WTC11 (cell line): Measurements from ENCODE around the gene TCP11L2. TPM values are rescaled to one million over a fixed set of nuclear protein-coding genes. Genes with fewer than 3 reads are reported as not detected.

Experiments used
- ATAC-seq: fragments of 200-7000 bp; cut with Tn5 transposase; 2 replicates; pipeline ENCODE4 v1.10.0; 2021; ENCODE audit warnings: mild to moderate bottlenecking, moderate library complexity
- CTCF ChIA-PET: fragments of 300-600 bp; sonication (Branson Sonifier 250); formaldehyde crosslinking; loops from one replicate; lab custom pipeline; 2021; ENCODE audit warnings: antibody characterized with exemption; lab: Charles Lee
- POLR2A ChIA-PET: fragments of 350-600 bp; sonication (Branson Sonifier 250); formaldehyde crosslinking; loops from one replicate; lab custom pipeline; 2021; ENCODE audit warnings: antibody characterized with exemption; lab: Charles Lee
- DNase-seq: peaks from one replicate; pipeline ENCODE4 v3.0.0; 2021; ENCODE audit warnings: low spot score
- H3K27ac Mint-ChIP-seq: 2 replicates; pipeline ENCODE4 v1.8.0; 2021; ENCODE audit warnings: mixed read lengths
- H3K27me3 Mint-ChIP-seq: 2 replicates; pipeline ENCODE4 v1.8.0; 2021; ENCODE audit warnings: low read depth, mild to moderate bottlenecking, moderate library complexity, mixed read lengths
- H3K36me3 Mint-ChIP-seq: 2 replicates; pipeline ENCODE4 v1.8.0; 2021; ENCODE audit warnings: mixed read lengths
- H3K4me1 Mint-ChIP-seq: 2 replicates; pipeline ENCODE4 v1.8.0; 2022; ENCODE audit warnings: mixed read lengths
- H3K4me3 Mint-ChIP-seq: 2 replicates; pipeline ENCODE4 v1.8.0; 2021; ENCODE audit warnings: mild to moderate bottlenecking, moderate library complexity, mixed read lengths
- H3K9me3 Mint-ChIP-seq: 2 replicates; pipeline ENCODE4 v1.8.0; 2021; ENCODE audit warnings: mixed read lengths
- HMGA2 ChIP-seq: fragments of 250-450 bp; sonication (Bioruptor Pico); IDR thresholded peaks from 2 replicates; pipeline ENCODE4 v1.4.0; 2021; ENCODE audit warnings: mild to moderate bottlenecking, moderate library complexity
- JUN ChIP-seq: sonication (generic); formaldehyde crosslinking; IDR thresholded peaks from 2 replicates; pipeline ENCODE4 v1.8.0; 2023; ENCODE audit warnings: mild to moderate bottlenecking, missing genetic modification reagents
- PRDM15 ChIP-seq: sonication (generic); formaldehyde crosslinking; IDR thresholded peaks from 2 replicates; pipeline ENCODE4 v1.8.0; 2022; ENCODE audit warnings: missing genetic modification reagents
- PREB ChIP-seq: sonication (generic); formaldehyde crosslinking; IDR thresholded peaks from 2 replicates; pipeline ENCODE4 v1.8.1; 2022; ENCODE audit warnings: mild to moderate bottlenecking, missing genetic modification reagents, moderate library complexity, borderline replicate concordance
- SMAD4 ChIP-seq: sonication (generic); formaldehyde crosslinking; IDR thresholded peaks from 2 replicates; pipeline ENCODE4 v1.8.0; 2022; ENCODE audit warnings: mild to moderate bottlenecking, missing genetic modification reagents
- STAT6 ChIP-seq: sonication (generic); formaldehyde crosslinking; conservative IDR thresholded peaks from 2 replicates; pipeline ENCODE4 v1.8.1; 2023; ENCODE audit warnings: mild to moderate bottlenecking, low read depth, missing genetic modification reagents, moderate library complexity
- ZBTB21 ChIP-seq: sonication (generic); formaldehyde crosslinking; IDR thresholded peaks from 2 replicates; pipeline ENCODE4 v1.8.1; 2023; ENCODE audit warnings: mild to moderate bottlenecking, missing genetic modification reagents, borderline replicate concordance
- ZNF263 ChIP-seq: sonication (generic); formaldehyde crosslinking; IDR thresholded peaks from 2 replicates; pipeline ENCODE4 v1.8.1; 2022; ENCODE audit warnings: low read depth, mild to moderate bottlenecking, moderate library complexity, missing genetic modification reagents
- ZNF396 ChIP-seq: fragments of 250-450 bp; sonication (Bioruptor Pico); IDR thresholded peaks from 2 replicates; pipeline ENCODE4 v1.8.0; 2021; ENCODE audit warnings: mild to moderate bottlenecking, moderate library complexity, borderline replicate concordance
- total RNA-seq: library from RNA; stranded (reverse); gene quantifications from 3 replicates; pipeline ENCODE4 v1.2.3, GENCODE V29; 2021
- TF ChIP-seq, protein P1 (sequence below): fragments of 250-450 bp; sonication (Bioruptor Pico); IDR thresholded peaks from 2 replicates; pipeline ENCODE4 v1.9.0; 2021; ENCODE audit warnings: mild to moderate bottlenecking
- TF ChIP-seq, protein P2 (sequence below): sonication (generic); formaldehyde crosslinking; IDR thresholded peaks from 2 replicates; pipeline ENCODE4 v1.8.1; 2023; ENCODE audit warnings: mild to moderate bottlenecking, missing genetic modification reagents, borderline replicate concordance
- TF ChIP-seq, protein P3 (sequence below): sonication (generic); formaldehyde crosslinking; IDR thresholded peaks from 2 replicates; pipeline ENCODE4 v1.8.0; 2023; ENCODE audit warnings: missing genetic modification reagents, mild to moderate bottlenecking, borderline replicate concordance
- TF ChIP-seq, protein P4 (sequence below): fragments of 250-450 bp; sonication (Bioruptor Pico); IDR thresholded peaks from 2 replicates; pipeline ENCODE4 v1.9.0; 2021; ENCODE audit warnings: mild to moderate bottlenecking
- TF ChIP-seq, protein P5 (sequence below): sonication (generic); formaldehyde crosslinking; IDR thresholded peaks from 2 replicates; pipeline ENCODE4 v1.8.1; 2023; ENCODE audit warnings: mild to moderate bottlenecking, missing genetic modification reagents, moderate library complexity

The TCP11L2 gene
- total RNA-seq, 1 experiment from 2014 or later: 12.3 TPM

- ATAC-seq: no peak
- peaks cover 41% of the 10 kb centered on the region for H3K4me1 Mint-ChIP-seq
- H3K36me3 Mint-ChIP-seq: peaks cover 3% of the 10 kb centered on the region
- TF ChIP-seq, protein P1, sequence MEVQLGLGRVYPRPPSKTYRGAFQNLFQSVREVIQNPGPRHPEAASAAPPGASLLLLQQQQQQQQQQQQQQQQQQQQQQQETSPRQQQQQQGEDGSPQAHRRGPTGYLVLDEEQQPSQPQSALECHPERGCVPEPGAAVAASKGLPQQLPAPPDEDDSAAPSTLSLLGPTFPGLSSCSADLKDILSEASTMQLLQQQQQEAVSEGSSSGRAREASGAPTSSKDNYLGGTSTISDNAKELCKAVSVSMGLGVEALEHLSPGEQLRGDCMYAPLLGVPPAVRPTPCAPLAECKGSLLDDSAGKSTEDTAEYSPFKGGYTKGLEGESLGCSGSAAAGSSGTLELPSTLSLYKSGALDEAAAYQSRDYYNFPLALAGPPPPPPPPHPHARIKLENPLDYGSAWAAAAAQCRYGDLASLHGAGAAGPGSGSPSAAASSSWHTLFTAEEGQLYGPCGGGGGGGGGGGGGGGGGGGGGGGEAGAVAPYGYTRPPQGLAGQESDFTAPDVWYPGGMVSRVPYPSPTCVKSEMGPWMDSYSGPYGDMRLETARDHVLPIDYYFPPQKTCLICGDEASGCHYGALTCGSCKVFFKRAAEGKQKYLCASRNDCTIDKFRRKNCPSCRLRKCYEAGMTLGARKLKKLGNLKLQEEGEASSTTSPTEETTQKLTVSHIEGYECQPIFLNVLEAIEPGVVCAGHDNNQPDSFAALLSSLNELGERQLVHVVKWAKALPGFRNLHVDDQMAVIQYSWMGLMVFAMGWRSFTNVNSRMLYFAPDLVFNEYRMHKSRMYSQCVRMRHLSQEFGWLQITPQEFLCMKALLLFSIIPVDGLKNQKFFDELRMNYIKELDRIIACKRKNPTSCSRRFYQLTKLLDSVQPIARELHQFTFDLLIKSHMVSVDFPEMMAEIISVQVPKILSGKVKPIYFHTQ (CRISPR knock-in tag): no peak
- no peak for TF ChIP-seq ZNF263 (CRISPR knock-in tag)
- TF ChIP-seq, protein P2, sequence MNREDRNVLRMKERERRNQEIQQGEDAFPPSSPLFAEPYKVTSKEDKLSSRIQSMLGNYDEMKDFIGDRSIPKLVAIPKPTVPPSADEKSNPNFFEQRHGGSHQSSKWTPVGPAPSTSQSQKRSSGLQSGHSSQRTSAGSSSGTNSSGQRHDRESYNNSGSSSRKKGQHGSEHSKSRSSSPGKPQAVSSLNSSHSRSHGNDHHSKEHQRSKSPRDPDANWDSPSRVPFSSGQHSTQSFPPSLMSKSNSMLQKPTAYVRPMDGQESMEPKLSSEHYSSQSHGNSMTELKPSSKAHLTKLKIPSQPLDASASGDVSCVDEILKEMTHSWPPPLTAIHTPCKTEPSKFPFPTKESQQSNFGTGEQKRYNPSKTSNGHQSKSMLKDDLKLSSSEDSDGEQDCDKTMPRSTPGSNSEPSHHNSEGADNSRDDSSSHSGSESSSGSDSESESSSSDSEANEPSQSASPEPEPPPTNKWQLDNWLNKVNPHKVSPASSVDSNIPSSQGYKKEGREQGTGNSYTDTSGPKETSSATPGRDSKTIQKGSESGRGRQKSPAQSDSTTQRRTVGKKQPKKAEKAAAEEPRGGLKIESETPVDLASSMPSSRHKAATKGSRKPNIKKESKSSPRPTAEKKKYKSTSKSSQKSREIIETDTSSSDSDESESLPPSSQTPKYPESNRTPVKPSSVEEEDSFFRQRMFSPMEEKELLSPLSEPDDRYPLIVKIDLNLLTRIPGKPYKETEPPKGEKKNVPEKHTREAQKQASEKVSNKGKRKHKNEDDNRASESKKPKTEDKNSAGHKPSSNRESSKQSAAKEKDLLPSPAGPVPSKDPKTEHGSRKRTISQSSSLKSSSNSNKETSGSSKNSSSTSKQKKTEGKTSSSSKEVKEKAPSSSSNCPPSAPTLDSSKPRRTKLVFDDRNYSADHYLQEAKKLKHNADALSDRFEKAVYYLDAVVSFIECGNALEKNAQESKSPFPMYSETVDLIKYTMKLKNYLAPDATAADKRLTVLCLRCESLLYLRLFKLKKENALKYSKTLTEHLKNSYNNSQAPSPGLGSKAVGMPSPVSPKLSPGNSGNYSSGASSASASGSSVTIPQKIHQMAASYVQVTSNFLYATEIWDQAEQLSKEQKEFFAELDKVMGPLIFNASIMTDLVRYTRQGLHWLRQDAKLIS (CRISPR knock-in tag): no peak
- TF ChIP-seq HMGA2: no peak
- no peak for TF ChIP-seq ZNF396 (CRISPR knock-in tag)
- TF ChIP-seq PRDM15 (CRISPR knock-in tag): no peak
- no peak for TF ChIP-seq SMAD4 (CRISPR knock-in tag)
- TF ChIP-seq, protein P3, sequence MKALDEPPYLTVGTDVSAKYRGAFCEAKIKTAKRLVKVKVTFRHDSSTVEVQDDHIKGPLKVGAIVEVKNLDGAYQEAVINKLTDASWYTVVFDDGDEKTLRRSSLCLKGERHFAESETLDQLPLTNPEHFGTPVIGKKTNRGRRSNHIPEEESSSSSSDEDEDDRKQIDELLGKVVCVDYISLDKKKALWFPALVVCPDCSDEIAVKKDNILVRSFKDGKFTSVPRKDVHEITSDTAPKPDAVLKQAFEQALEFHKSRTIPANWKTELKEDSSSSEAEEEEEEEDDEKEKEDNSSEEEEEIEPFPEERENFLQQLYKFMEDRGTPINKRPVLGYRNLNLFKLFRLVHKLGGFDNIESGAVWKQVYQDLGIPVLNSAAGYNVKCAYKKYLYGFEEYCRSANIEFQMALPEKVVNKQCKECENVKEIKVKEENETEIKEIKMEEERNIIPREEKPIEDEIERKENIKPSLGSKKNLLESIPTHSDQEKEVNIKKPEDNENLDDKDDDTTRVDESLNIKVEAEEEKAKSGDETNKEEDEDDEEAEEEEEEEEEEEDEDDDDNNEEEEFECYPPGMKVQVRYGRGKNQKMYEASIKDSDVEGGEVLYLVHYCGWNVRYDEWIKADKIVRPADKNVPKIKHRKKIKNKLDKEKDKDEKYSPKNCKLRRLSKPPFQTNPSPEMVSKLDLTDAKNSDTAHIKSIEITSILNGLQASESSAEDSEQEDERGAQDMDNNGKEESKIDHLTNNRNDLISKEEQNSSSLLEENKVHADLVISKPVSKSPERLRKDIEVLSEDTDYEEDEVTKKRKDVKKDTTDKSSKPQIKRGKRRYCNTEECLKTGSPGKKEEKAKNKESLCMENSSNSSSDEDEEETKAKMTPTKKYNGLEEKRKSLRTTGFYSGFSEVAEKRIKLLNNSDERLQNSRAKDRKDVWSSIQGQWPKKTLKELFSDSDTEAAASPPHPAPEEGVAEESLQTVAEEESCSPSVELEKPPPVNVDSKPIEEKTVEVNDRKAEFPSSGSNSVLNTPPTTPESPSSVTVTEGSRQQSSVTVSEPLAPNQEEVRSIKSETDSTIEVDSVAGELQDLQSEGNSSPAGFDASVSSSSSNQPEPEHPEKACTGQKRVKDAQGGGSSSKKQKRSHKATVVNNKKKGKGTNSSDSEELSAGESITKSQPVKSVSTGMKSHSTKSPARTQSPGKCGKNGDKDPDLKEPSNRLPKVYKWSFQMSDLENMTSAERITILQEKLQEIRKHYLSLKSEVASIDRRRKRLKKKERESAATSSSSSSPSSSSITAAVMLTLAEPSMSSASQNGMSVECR: no peak
- TF ChIP-seq ZBTB21 (CRISPR knock-in tag): no peak
- TF ChIP-seq STAT6 (CRISPR knock-in tag): no peak
- no peak for TF ChIP-seq JUN (CRISPR knock-in tag)
- TF ChIP-seq, protein P4, sequence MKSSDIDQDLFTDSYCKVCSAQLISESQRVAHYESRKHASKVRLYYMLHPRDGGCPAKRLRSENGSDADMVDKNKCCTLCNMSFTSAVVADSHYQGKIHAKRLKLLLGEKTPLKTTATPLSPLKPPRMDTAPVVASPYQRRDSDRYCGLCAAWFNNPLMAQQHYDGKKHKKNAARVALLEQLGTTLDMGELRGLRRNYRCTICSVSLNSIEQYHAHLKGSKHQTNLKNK: no peak
- TF ChIP-seq, protein P5, sequence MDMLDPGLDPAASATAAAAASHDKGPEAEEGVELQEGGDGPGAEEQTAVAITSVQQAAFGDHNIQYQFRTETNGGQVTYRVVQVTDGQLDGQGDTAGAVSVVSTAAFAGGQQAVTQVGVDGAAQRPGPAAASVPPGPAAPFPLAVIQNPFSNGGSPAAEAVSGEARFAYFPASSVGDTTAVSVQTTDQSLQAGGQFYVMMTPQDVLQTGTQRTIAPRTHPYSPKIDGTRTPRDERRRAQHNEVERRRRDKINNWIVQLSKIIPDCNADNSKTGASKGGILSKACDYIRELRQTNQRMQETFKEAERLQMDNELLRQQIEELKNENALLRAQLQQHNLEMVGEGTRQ (CRISPR knock-in tag): no peak
- no peak for TF ChIP-seq PREB (CRISPR knock-in tag)
Observed at GRCh38 chr12:106327309-106327869, 24.9 kb downstream of the TCP11L2 start.

More at GRCh38 chr12:106327309-106327869, 24.9 kb downstream of the TCP11L2 start:
- Mint-ChIP-seq H3K4me3 (no peak overlapping the region), H3K9me3 (peaks cover 3% of the 10 kb centered on the region; the same call in 1 of the 2 replicates), H3K27me3 (peaks cover 41% of the 10 kb centered on the region), H3K27ac (no peak overlapping the region)
- ChIA-PET POLR2A (no interaction called here), CTCF (no interaction called here)
- DNase-seq: no peak
